Neural cell (in vitro differentiated cells): ENCODE measurements around the gene C11orf24. TPM values are rescaled to one million over a fixed set of nuclear protein-coding genes. Genes with fewer than 3 reads are reported as not detected.

Experiments used
- H2AFZ ChIP-seq: fragments of 200-600, 300-800 bp; sonication (generic), shearing (Covaris generic); 2 replicates; pipeline ENCODE4 v1.6.0; 2014; ENCODE audit warnings: low read depth, mild to moderate bottlenecking, antibody characterized with exemption, low read length, moderate library complexity
- H3F3A ChIP-seq: fragments of 200-600 bp; shearing (Covaris generic); 2 replicates; pipeline ENCODE4 v1.6.1; 2016; ENCODE audit warnings: mild to moderate bottlenecking, moderate library complexity, mixed read lengths, antibody characterized with exemption, low read length; ENCODE audit not compliant: insufficient read depth, poor library complexity, severe bottlenecking
- H3K27ac ChIP-seq: fragments of 200-600, 300-800 bp; sonication (generic), shearing (Covaris generic); 2 replicates; pipeline ENCODE4 v1.5.1; 2014; ENCODE audit warnings: mild to moderate bottlenecking, low read length, moderate library complexity
- H3K27me3 ChIP-seq: fragments of 300-800, 200-600 bp; sonication (generic), shearing (Covaris generic); 2 replicates; pipeline ENCODE4 v1.6.0; 2014; ENCODE audit warnings: mild to moderate bottlenecking, low read depth, low read length, moderate library complexity; ENCODE audit not compliant: insufficient read depth
- H3K36me3 ChIP-seq: fragments of 300-800, 200-600 bp; sonication (generic), shearing (Covaris generic); 2 replicates; pipeline ENCODE4 v1.5.1; 2014; ENCODE audit warnings: mild to moderate bottlenecking, antibody characterized with exemption, low read length, moderate library complexity; ENCODE audit not compliant: insufficient read depth
- H3K4me2 ChIP-seq: fragments of 300-800, 200-600 bp; sonication (generic), shearing (Covaris generic); 2 replicates; pipeline ENCODE4 v1.6.0; 2014; ENCODE audit warnings: mild to moderate bottlenecking, low read length
- H3K4me3 ChIP-seq: fragments of 300-800, 200-600 bp; sonication (generic), shearing (Covaris generic); 2 replicates; pipeline ENCODE4 v1.5.1; 2014; ENCODE audit warnings: mild to moderate bottlenecking, low read length, moderate library complexity
- H3K79me2 ChIP-seq: fragments of 200-600 bp; shearing (Covaris generic); replicated peaks from 2 replicates; pipeline ENCODE4 v1.6.0; 2014; ENCODE audit warnings: mild to moderate bottlenecking, low read length, moderate library complexity; ENCODE audit not compliant: insufficient read depth
- H3K9ac ChIP-seq: fragments of 300-800, 200-600 bp; sonication (generic), shearing (Covaris generic); 2 replicates; pipeline ENCODE4 v1.6.1; 2016; ENCODE audit warnings: mild to moderate bottlenecking, low read length, mixed read lengths
- H3K9me2 ChIP-seq: fragments of 200-600 bp; shearing (Covaris generic); 2 replicates; pipeline ENCODE4 v1.6.1; 2016; ENCODE audit warnings: mild to moderate bottlenecking, low read length, mixed read lengths; ENCODE audit not compliant: insufficient read depth
- H3K9me3 ChIP-seq: fragments of 200-600, 300-800 bp; sonication (generic), shearing (Covaris generic); 2 replicates; pipeline ENCODE4 v1.6.1; 2016; ENCODE audit warnings: mild to moderate bottlenecking, mixed run types, low read length, moderate library complexity, mixed read lengths
- H4K20me1 ChIP-seq: fragments of 200-600 bp; shearing (Covaris generic); 2 replicates; pipeline ENCODE4 v1.6.1; 2016; ENCODE audit warnings: mild to moderate bottlenecking, mixed run types; ENCODE audit not compliant: insufficient read depth
- CTCF ChIP-seq: fragments of 450-650 bp; IDR thresholded peaks from 2 replicates; pipeline ENCODE4 v1.5.1; 2014; ENCODE audit warnings: antibody characterized with exemption, mild to moderate bottlenecking, moderate library complexity; ENCODE audit not compliant: poor library complexity, severe bottlenecking
- EP300 ChIP-seq: fragments of 450-650 bp; conservative IDR thresholded peaks from 2 replicates; pipeline ENCODE4 v1.6.1; 2014; ENCODE audit warnings: antibody characterized with exemption, mild to moderate bottlenecking, moderate library complexity; ENCODE audit not compliant: poor library complexity, severe bottlenecking
- EZH2 ChIP-seq: fragments of 200-600, 300-800 bp; shearing (Covaris generic), sonication (generic); IDR thresholded peaks from 2 replicates; pipeline ENCODE4 v1.6.1; 2014; ENCODE audit warnings: antibody characterized with exemption, low read length, borderline replicate concordance, mild to moderate bottlenecking; ENCODE audit not compliant: insufficient read depth, poor library complexity, severe bottlenecking
- MXI1 ChIP-seq: fragments of 450-650 bp; conservative IDR thresholded peaks from 2 replicates; pipeline ENCODE4 v1.6.1; 2014; ENCODE audit warnings: antibody characterized with exemption, mild to moderate bottlenecking; ENCODE audit not compliant: poor library complexity, severe bottlenecking
- POLR2AphosphoS5 ChIP-seq: IDR thresholded peaks from 2 replicates; pipeline ENCODE4 v1.6.1; 2012
- RAD21 ChIP-seq: fragments of 450-650 bp; conservative IDR thresholded peaks from 2 replicates; pipeline ENCODE4 v1.6.1; 2014; ENCODE audit warnings: antibody characterized with exemption, mild to moderate bottlenecking, moderate library complexity
- REST ChIP-seq: IDR thresholded peaks from 2 replicates; pipeline ENCODE4 v1.6.1; 2012; ENCODE audit warnings: borderline replicate concordance
- SMC3 ChIP-seq: fragments of 450-650 bp; conservative IDR thresholded peaks from 2 replicates; pipeline ENCODE4 v1.6.1; 2014; ENCODE audit warnings: antibody characterized with exemption, mild to moderate bottlenecking, moderate library complexity; ENCODE audit not compliant: poor library complexity
- TAF1 ChIP-seq: IDR thresholded peaks from 2 replicates; pipeline ENCODE4 v1.6.1; 2012; ENCODE audit warnings: low read depth
- polyA plus RNA-seq: library from polyadenylated mRNA; depleted of rRNA; stranded (reverse); fragments of >200 nt; gene quantifications from 2 replicates; pipeline ENCODE4 v1.2.3, GENCODE V29; 2014

Gene C11orf24
- polyA plus RNA-seq, 1 donor from 2014 or later: 9.6 TPM

GRCh38 chr11:68254421-68254820 lies 17.4 kb downstream of the C11orf24 start:
- no peaks in the 10 kb centered on the region for H3K36me3 ChIP-seq

GRCh38 chr11:68251765-68252164 lies 20.0 kb downstream of the C11orf24 start:
- Histone ChIP-seq H2AFZ (no peak overlapping the region), H3K9me2 (no peaks in the 10 kb centered on the region), H3K79me2 (no peaks in the 10 kb centered on the region), H3K27ac (no peak overlapping the region), H3K4me3 (no peak overlapping the region), H3K4me2 (no peak overlapping the region), H3K9me3 (no peaks in the 10 kb centered on the region), H4K20me1 (no peaks in the 10 kb centered on the region), H3K36me3 (no peaks in the 10 kb centered on the region), H3K9ac (no peak overlapping the region), H3F3A (no peaks in the 10 kb centered on the region), H3K27me3 (no peaks in the 10 kb centered on the region)
- TF ChIP-seq REST: no peak
- no peak for TF ChIP-seq TAF1
- no peak for TF ChIP-seq EP300
- TF ChIP-seq CTCF: no peak
- no peak for TF ChIP-seq MXI1
- TF ChIP-seq SMC3: no peak
- no peak for TF ChIP-seq RAD21
- TF ChIP-seq POLR2AphosphoS5: no peak

More at GRCh38 chr11:68254421-68254820, 17.4 kb downstream of the C11orf24 start:
- no peaks in the 10 kb centered on the region for H3K79me2 ChIP-seq
- no peak overlapping the region for H3K9ac ChIP-seq
- H3F3A ChIP-seq: no peaks in the 10 kb centered on the region
- H4K20me1 ChIP-seq: no peaks in the 10 kb centered on the region
- H3K9me3 ChIP-seq: no peaks in the 10 kb centered on the region
- no peak overlapping the region for H2AFZ ChIP-seq
- H3K27ac ChIP-seq: no peak overlapping the region
- no peaks in the 10 kb centered on the region for H3K9me2 ChIP-seq
- no peak overlapping the region for H3K4me2 ChIP-seq
- H3K4me3 ChIP-seq: no peak overlapping the region
- TF ChIP-seq REST (no peak), CTCF (no peak), TAF1 (no peak), EP300 (no peak), SMC3 (no peak), EZH2 (no peak)
- H3K27me3 ChIP-seq: no peaks in the 10 kb centered on the region
